Duodenal mucosa (tissue), 2 donors: ENCODE results near the gene LYL1.
A peak's percentile ranks its signal among the peaks of the same experiment; 100 is the strongest.

ENCODE experiments used
- H3K27ac ChIP-seq: one replicate; pipeline ENCODE4 v1.7.0; 2013; ENCODE audit warnings: low read depth, low read length
- H3K27me3 ChIP-seq, 2 donors: one replicate each; pipeline ENCODE4 v1.7.0; 2013; ENCODE audit warnings: low read length in 2 of 2, control low read depth in 1 of 2; ENCODE audit not compliant: insufficient read depth in 2 of 2, control insufficient read depth in 1 of 2
- H3K36me3 ChIP-seq, 2 donors: one replicate each; pipeline ENCODE4 v1.7.0; 2013; ENCODE audit warnings: low read length in 2 of 2, control low read depth in 1 of 2; ENCODE audit not compliant: insufficient read depth in 2 of 2, control insufficient read depth in 1 of 2
- H3K4me1 ChIP-seq, 2 donors: one replicate each; pipeline ENCODE4 v1.7.0; 2013; ENCODE audit warnings: low read length in 2 of 2, control low read depth in 1 of 2; ENCODE audit not compliant: insufficient read depth in 2 of 2, control insufficient read depth in 1 of 2
- H3K4me3 ChIP-seq, 2 donors: one replicate each; pipeline ENCODE4 v1.7.0; 2013; ENCODE audit warnings: low read length in 2 of 2, low read depth in 1 of 2
- H3K9ac ChIP-seq, 2 donors: one replicate each; pipeline ENCODE4 v1.7.0; 2013; ENCODE audit warnings: low read length in 2 of 2, low read depth in 1 of 2
- H3K9me3 ChIP-seq, 2 donors: one replicate each; pipeline ENCODE4 v1.7.0; 2013; ENCODE audit warnings: low read length in 2 of 2, control low read depth in 1 of 2; ENCODE audit not compliant: control insufficient read depth in 1 of 2

LYL1 gene

GRCh38 chr19:13092606-13093235, 9.9 kb downstream of the LYL1 start:
- H3K9ac ChIP-seq: no peak overlapping the region
- H3K4me1 ChIP-seq: peaks cover 16 to 17% of the 10 kb centered on the region in 2 donors

GRCh38 chr19:13092158-13092543, 10.5 kb downstream of the LYL1 start:
- Histone ChIP-seq H3K9ac (no peak overlapping the region), H3K36me3 (peaks cover 0 to 3% of the 10 kb centered on the region in 2 donors), H3K27me3 (peaks cover 0 to 4% of the 10 kb centered on the region in 2 donors), H3K4me3 (no peak overlapping the region), H3K27ac (no peak overlapping the region), H3K9me3 (no peaks in the 10 kb centered on the region), H3K4me1 (peaks cover 16 to 17% of the 10 kb centered on the region in 2 donors)

More at GRCh38 chr19:13092606-13093235, 9.9 kb downstream of the LYL1 start:
- H3K9me3 ChIP-seq: no peaks in the 10 kb centered on the region
- peaks cover 0 to 4% of the 10 kb centered on the region in 2 donors for H3K27me3 ChIP-seq
- no peak overlapping the region for H3K27ac ChIP-seq
- no peaks in the 10 kb centered on the region for H3K36me3 ChIP-seq
- H3K4me3 ChIP-seq: no peak overlapping the region

GRCh38 chr19:13091400-13092157, 11.1 kb downstream of the LYL1 start:
- Histone ChIP-seq H3K36me3 (peaks cover 1 to 8% of the 10 kb centered on the region in 2 donors), H3K27ac (no peak overlapping the region), H3K4me3 (no peak overlapping the region), H3K27me3 (peaks cover 0 to 4% of the 10 kb centered on the region in 2 donors), H3K4me1 (peaks cover 16 to 17% of the 10 kb centered on the region in 2 donors), H3K9me3 (no peaks in the 10 kb centered on the region), H3K9ac (no peak overlapping the region)

- peak overlapping the region; percentile 20 for H3K27ac ChIP-seq
- no peaks in the 10 kb centered on the region for H3K9me3 ChIP-seq
- H3K4me3 ChIP-seq: no peak overlapping the region
- H3K27me3 ChIP-seq: peaks cover 0 to 4% of the 10 kb centered on the region in 2 donors
- no peak overlapping the region for H3K9ac ChIP-seq
- peaks cover 5 to 9% of the 10 kb centered on the region in 2 donors for H3K36me3 ChIP-seq
- H3K4me1 ChIP-seq: peaks cover 12 to 16% of the 10 kb centered on the region in 2 donors
Observed at GRCh38 chr19:13090511-13091231, 12.0 kb downstream of the LYL1 start.

- no peak overlapping the region for H3K4me3 ChIP-seq
- peaks cover 12 to 23% of the 10 kb centered on the region in 2 donors for H3K4me1 ChIP-seq
- no peak overlapping the region for H3K27ac ChIP-seq
- peaks cover 0 to 4% of the 10 kb centered on the region in 2 donors for H3K27me3 ChIP-seq
- no peak overlapping the region for H3K9ac ChIP-seq
- H3K9me3 ChIP-seq: no peaks in the 10 kb centered on the region
- peaks cover 5 to 9% of the 10 kb centered on the region in 2 donors for H3K36me3 ChIP-seq
Observed at GRCh38 chr19:13089857-13090507, 12.7 kb downstream of the LYL1 start.

- Histone ChIP-seq H3K9ac (no peak overlapping the region), H3K27me3 (no peaks in the 10 kb centered on the region), H3K9me3 (no peaks in the 10 kb centered on the region), H3K4me3 (no peak overlapping the region), H3K36me3 (peaks cover 5 to 9% of the 10 kb centered on the region in 2 donors), H3K27ac (no peak overlapping the region), H3K4me1 (peaks cover 5 to 17% of the 10 kb centered on the region in 2 donors)
Observed at GRCh38 chr19:13089139-13089856, 13.4 kb downstream of the LYL1 start.

- Histone ChIP-seq H3K4me3 (no peak overlapping the region), H3K4me1 (peaks cover 0 to 12% of the 10 kb centered on the region in 2 donors), H3K9me3 (no peaks in the 10 kb centered on the region), H3K27ac (no peak overlapping the region), H3K36me3 (peaks cover 10 to 19% of the 10 kb centered on the region in 2 donors), H3K27me3 (no peaks in the 10 kb centered on the region), H3K9ac (no peak overlapping the region)
Observed at GRCh38 chr19:13087795-13088537, 14.7 kb downstream of the LYL1 start.

GRCh38 chr19:13087295-13087694, 15.4 kb downstream of the LYL1 start:
- H3K4me3 ChIP-seq: no peak overlapping the region
- H3K27me3 ChIP-seq: no peaks in the 10 kb centered on the region
- H3K4me1 ChIP-seq: peaks cover 0 to 12% of the 10 kb centered on the region in 2 donors
- H3K27ac ChIP-seq: no peak overlapping the region
- no peak overlapping the region for H3K9ac ChIP-seq
- H3K9me3 ChIP-seq: no peaks in the 10 kb centered on the region
- H3K36me3 ChIP-seq: peaks cover 10 to 22% of the 10 kb centered on the region in 2 donors

GRCh38 chr19:13086341-13086740, 16.3 kb downstream of the LYL1 start:
- H3K36me3 ChIP-seq: peaks cover 10 to 22% of the 10 kb centered on the region in 2 donors
- no peak overlapping the region for H3K27ac ChIP-seq

More at GRCh38 chr19:13086341-13086740, 16.3 kb downstream of the LYL1 start:
- Histone ChIP-seq H3K27me3 (no peaks in the 10 kb centered on the region), H3K4me1 (peaks cover 0 to 12% of the 10 kb centered on the region in 2 donors), H3K9me3 (no peaks in the 10 kb centered on the region), H3K4me3 (no peak overlapping the region), H3K9ac (no peak overlapping the region)
